Neural cell (in vitro differentiated cells): ENCODE measurements around the gene STK10.

Source experiments
- EP300 ChIP-seq: fragments of 450-650 bp; conservative IDR thresholded peaks from 2 replicates; pipeline ENCODE4 v1.6.1; 2014; ENCODE audit warnings: antibody characterized with exemption, mild to moderate bottlenecking, moderate library complexity; ENCODE audit not compliant: poor library complexity, severe bottlenecking
- EZH2 ChIP-seq: fragments of 200-600, 300-800 bp; shearing (Covaris generic), sonication (generic); IDR thresholded peaks from 2 replicates; pipeline ENCODE4 v1.6.1; 2014; ENCODE audit warnings: antibody characterized with exemption, low read length, borderline replicate concordance, mild to moderate bottlenecking; ENCODE audit not compliant: insufficient read depth, poor library complexity, severe bottlenecking
- MXI1 ChIP-seq: fragments of 450-650 bp; conservative IDR thresholded peaks from 2 replicates; pipeline ENCODE4 v1.6.1; 2014; ENCODE audit warnings: antibody characterized with exemption, mild to moderate bottlenecking; ENCODE audit not compliant: poor library complexity, severe bottlenecking
- POLR2AphosphoS5 ChIP-seq: IDR thresholded peaks from 2 replicates; pipeline ENCODE4 v1.6.1; 2012
- TAF1 ChIP-seq: IDR thresholded peaks from 2 replicates; pipeline ENCODE4 v1.6.1; 2012; ENCODE audit warnings: low read depth
- TF ChIP-seq, protein P1 (sequence below): fragments of 450-650 bp; IDR thresholded peaks from 2 replicates; pipeline ENCODE4 v1.5.1; 2014; ENCODE audit warnings: antibody characterized with exemption, mild to moderate bottlenecking, moderate library complexity; ENCODE audit not compliant: poor library complexity, severe bottlenecking
- TF ChIP-seq, protein P2 (sequence below): IDR thresholded peaks from 2 replicates; pipeline ENCODE4 v1.6.1; 2012; ENCODE audit warnings: borderline replicate concordance

DNA sequence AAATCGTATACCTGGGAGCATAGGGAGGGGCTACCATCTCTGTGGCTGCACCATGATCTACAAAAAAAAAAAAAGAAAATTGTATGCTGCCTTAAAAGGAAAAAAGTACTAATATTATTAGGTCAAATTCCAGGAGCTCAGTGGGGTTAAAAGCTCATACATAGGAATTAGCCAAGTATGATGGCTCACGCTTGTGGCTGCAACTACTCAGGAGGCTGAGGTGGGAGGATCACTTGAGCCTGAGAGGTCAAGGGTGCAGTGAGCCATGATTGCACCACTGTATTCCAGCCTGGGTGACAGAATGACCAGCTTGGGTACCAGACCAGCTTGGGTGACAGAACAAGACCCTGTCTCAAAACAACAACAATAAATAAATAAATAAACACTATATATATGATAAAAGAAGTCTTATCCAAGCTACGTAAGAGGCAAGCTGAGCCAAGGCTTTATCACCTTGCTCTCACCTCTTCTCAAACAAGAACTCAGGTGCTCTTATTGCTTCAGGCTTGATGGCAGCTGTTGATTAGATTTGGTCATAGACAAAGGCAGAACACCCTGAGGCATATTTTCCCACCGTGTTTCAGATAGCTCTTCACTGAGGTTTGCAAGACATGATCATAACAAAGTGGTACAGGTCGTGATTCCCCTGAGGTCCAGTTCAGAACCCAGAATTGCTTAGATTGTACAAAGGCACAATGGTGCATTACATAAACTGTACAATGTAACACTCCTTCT, 178.3 kb downstream of the STK10 start:
- TF ChIP-seq, protein P1, sequence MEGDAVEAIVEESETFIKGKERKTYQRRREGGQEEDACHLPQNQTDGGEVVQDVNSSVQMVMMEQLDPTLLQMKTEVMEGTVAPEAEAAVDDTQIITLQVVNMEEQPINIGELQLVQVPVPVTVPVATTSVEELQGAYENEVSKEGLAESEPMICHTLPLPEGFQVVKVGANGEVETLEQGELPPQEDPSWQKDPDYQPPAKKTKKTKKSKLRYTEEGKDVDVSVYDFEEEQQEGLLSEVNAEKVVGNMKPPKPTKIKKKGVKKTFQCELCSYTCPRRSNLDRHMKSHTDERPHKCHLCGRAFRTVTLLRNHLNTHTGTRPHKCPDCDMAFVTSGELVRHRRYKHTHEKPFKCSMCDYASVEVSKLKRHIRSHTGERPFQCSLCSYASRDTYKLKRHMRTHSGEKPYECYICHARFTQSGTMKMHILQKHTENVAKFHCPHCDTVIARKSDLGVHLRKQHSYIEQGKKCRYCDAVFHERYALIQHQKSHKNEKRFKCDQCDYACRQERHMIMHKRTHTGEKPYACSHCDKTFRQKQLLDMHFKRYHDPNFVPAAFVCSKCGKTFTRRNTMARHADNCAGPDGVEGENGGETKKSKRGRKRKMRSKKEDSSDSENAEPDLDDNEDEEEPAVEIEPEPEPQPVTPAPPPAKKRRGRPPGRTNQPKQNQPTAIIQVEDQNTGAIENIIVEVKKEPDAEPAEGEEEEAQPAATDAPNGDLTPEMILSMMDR, result no peak
- TF ChIP-seq, protein P2, sequence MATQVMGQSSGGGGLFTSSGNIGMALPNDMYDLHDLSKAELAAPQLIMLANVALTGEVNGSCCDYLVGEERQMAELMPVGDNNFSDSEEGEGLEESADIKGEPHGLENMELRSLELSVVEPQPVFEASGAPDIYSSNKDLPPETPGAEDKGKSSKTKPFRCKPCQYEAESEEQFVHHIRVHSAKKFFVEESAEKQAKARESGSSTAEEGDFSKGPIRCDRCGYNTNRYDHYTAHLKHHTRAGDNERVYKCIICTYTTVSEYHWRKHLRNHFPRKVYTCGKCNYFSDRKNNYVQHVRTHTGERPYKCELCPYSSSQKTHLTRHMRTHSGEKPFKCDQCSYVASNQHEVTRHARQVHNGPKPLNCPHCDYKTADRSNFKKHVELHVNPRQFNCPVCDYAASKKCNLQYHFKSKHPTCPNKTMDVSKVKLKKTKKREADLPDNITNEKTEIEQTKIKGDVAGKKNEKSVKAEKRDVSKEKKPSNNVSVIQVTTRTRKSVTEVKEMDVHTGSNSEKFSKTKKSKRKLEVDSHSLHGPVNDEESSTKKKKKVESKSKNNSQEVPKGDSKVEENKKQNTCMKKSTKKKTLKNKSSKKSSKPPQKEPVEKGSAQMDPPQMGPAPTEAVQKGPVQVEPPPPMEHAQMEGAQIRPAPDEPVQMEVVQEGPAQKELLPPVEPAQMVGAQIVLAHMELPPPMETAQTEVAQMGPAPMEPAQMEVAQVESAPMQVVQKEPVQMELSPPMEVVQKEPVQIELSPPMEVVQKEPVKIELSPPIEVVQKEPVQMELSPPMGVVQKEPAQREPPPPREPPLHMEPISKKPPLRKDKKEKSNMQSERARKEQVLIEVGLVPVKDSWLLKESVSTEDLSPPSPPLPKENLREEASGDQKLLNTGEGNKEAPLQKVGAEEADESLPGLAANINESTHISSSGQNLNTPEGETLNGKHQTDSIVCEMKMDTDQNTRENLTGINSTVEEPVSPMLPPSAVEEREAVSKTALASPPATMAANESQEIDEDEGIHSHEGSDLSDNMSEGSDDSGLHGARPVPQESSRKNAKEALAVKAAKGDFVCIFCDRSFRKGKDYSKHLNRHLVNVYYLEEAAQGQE, result no peak
- TF ChIP-seq EZH2 (no peak), MXI1 (no peak), TAF1 (no peak), EP300 (no peak), POLR2AphosphoS5 (no peak)
